ENCODE data around the gene MYO15A.
A peak's percentile ranks its signal among the peaks of the same experiment; 100 is the strongest.

Gene MYO15A

DNA sequence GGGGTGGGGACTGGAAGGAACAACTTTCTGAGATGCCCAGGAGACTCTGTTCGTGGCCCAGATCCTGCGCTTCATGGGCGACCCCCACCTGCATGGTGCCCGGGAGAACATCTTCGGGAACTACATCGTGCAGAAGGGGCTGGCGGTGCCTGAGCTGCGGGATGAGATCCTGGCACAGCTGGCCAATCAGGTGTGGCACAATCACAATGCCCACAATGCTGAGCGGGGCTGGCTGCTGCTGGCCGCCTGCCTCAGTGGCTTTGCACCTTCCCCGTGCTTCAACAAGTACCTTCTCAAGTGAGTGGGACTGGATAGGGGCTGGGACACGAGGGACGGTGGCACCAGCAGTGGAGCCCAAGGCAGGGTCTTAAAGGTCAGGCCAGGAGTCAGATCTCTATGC lies 37.3 kb downstream of the MYO15A start:
- H3K4me1 ChIP-seq (ENCODE audit: control insufficient read depth, insufficient read depth, low read length) = peaks cover 12% of the 10 kb centered on the region
- no peaks in the 10 kb centered on the region for H3K9me3 ChIP-seq (ENCODE audit: control insufficient read depth, insufficient read depth, low read depth, low read length)
- no peak overlapping the region for H3K4me3 ChIP-seq (ENCODE audit: low read depth, low read length)
- no peaks in the 10 kb centered on the region for H3K27me3 ChIP-seq (ENCODE audit: control insufficient read depth, insufficient read depth, low read length)
- H3K36me3 ChIP-seq (ENCODE audit: control insufficient read depth, insufficient read depth, low read length) = no peaks in the 10 kb centered on the region
- no peak overlapping the region for H3K27ac ChIP-seq (ENCODE audit: low read depth, low read length)
- no peak overlapping the region for H3K9ac ChIP-seq (ENCODE audit: low read length)

DNA sequence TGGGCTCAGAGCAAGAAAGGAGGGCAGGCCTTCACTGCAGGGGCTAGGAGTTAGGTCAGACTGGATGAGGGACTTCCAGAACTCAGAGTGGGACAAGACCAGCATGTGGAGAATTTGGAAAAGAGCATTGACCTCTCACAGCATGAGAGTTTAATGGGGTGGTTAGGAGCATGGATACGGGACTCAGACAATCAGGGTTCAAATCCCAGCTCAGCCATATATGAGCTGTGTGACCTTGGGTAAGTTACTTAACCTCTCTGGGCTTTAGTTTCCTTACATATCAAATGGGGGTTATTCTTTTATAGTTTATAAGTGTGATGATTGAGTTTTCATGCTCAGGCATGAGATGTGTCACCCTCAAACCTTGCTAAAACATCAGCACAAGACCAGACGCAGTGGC lies 37.7 kb downstream of the MYO15A start:
- no peaks in the 10 kb centered on the region for H3K9me3 ChIP-seq (ENCODE audit: control insufficient read depth, insufficient read depth, low read depth, low read length)
- no peak overlapping the region for H3K4me3 ChIP-seq (ENCODE audit: low read depth, low read length)
- H3K9ac ChIP-seq (ENCODE audit: low read length) = no peak overlapping the region
- no peak overlapping the region for H3K27ac ChIP-seq (ENCODE audit: low read depth, low read length)
- no peaks in the 10 kb centered on the region for H3K36me3 ChIP-seq (ENCODE audit: control insufficient read depth, insufficient read depth, low read length)
- H3K4me1 ChIP-seq (ENCODE audit: control insufficient read depth, insufficient read depth, low read length) = peaks cover 12% of the 10 kb centered on the region
- no peaks in the 10 kb centered on the region for H3K27me3 ChIP-seq (ENCODE audit: control insufficient read depth, insufficient read depth, low read length)

DNA sequence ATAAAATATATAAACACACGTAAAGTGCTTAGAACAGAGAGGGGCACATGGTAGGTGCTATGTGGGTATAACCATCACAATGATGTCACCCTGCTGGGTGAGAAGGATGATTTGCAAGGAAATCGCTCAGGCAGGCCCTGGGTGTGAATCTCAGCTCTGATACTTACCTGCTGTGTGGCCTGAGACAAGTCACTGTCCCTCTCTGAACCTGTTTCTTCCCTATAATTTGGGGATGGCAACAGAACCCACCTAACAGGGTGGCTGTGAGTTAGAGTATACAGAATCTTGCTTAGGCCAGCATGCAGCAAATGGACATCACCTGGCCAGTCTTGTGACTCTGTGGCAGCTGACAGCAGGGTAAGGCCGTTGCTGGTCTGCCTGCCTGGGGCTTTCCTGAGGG lies 38.4 kb downstream of the MYO15A start:
- Histone ChIP-seq H3K9me3 (ENCODE audit: control insufficient read depth, insufficient read depth, low read depth, low read length) (no peaks in the 10 kb centered on the region), H3K27ac (ENCODE audit: low read depth, low read length) (no peak overlapping the region), H3K4me1 (ENCODE audit: control insufficient read depth, insufficient read depth, low read length) (peaks cover 12% of the 10 kb centered on the region), H3K4me3 (ENCODE audit: low read depth, low read length) (no peak overlapping the region), H3K27me3 (ENCODE audit: control insufficient read depth, insufficient read depth, low read length) (no peaks in the 10 kb centered on the region), H3K9ac (ENCODE audit: low read length) (no peak overlapping the region), H3K36me3 (ENCODE audit: control insufficient read depth, insufficient read depth, low read length) (no peaks in the 10 kb centered on the region)

DNA sequence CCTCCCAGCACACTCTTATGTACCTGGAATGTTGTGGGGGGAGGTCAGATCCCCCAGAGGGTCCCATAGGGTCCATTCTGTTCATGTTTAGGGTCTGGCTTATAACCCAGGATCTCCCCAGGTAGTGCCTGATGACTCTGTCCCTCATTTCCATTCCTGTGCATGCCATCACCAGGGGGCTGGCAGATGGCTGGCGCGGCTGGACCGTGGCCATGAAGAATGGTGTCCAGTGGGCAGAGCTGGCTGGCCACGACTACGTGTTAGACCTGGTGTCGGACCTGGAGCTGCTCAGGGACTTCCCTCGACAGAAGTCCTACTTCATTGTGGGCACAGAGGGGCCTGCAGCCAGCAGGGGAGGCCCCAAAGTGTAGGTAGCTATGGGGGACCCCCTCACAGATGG lies 40.0 kb downstream of the MYO15A start:
- no peaks in the 10 kb centered on the region for H3K9me3 ChIP-seq (ENCODE audit: control insufficient read depth, insufficient read depth, low read depth, low read length)
- no peak overlapping the region for H3K27ac ChIP-seq (ENCODE audit: low read depth, low read length)
- no peaks in the 10 kb centered on the region for H3K36me3 ChIP-seq (ENCODE audit: control insufficient read depth, insufficient read depth, low read length)

DNA sequence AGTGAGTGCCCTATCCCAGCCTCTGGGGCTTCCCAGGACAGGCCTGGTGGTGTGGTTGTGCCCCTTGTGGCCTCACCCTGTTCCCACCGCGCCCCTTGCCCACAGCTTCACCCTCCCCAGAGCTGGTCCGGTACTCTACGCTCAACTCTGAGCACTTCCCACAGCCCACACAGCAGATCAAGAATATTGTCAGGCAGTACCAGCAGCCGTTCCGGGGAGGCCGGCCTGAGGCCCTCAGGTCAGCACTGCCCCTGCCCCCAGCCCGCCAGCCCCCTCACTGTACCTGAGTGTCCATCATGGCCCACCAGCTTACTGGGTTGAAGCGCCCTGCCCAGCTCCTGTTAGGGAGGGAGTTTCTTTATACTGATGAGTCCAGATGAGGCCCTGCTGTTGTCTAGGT lies 42.7 kb downstream of the MYO15A start:
- no peak overlapping the region for H3K4me3 ChIP-seq (ENCODE audit: low read depth, low read length)
- H3K9ac ChIP-seq (ENCODE audit: low read length) = no peak overlapping the region
- peaks cover 12% of the 10 kb centered on the region; the same call in 1 of the 2 replicates for H3K4me1 ChIP-seq (ENCODE audit: control insufficient read depth, insufficient read depth, low read length)
- no peaks in the 10 kb centered on the region for H3K9me3 ChIP-seq (ENCODE audit: control insufficient read depth, insufficient read depth, low read depth, low read length)
- no peaks in the 10 kb centered on the region for H3K27me3 ChIP-seq (ENCODE audit: control insufficient read depth, insufficient read depth, low read length)
- H3K36me3 ChIP-seq (ENCODE audit: control insufficient read depth, insufficient read depth, low read length) = no peaks in the 10 kb centered on the region
- H3K27ac ChIP-seq (ENCODE audit: low read depth, low read length) = no peak overlapping the region

More for the DNA sequence above, 40.0 kb downstream of the MYO15A start:
- no peaks in the 10 kb centered on the region for H3K27me3 ChIP-seq (ENCODE audit: control insufficient read depth, insufficient read depth, low read length)
- peaks cover 12% of the 10 kb centered on the region; the same call in 1 of the 2 replicates for H3K4me1 ChIP-seq (ENCODE audit: control insufficient read depth, insufficient read depth, low read length)
- H3K9ac ChIP-seq (ENCODE audit: low read length) = no peak overlapping the region
- no peak overlapping the region for H3K4me3 ChIP-seq (ENCODE audit: low read depth, low read length)

DNA sequence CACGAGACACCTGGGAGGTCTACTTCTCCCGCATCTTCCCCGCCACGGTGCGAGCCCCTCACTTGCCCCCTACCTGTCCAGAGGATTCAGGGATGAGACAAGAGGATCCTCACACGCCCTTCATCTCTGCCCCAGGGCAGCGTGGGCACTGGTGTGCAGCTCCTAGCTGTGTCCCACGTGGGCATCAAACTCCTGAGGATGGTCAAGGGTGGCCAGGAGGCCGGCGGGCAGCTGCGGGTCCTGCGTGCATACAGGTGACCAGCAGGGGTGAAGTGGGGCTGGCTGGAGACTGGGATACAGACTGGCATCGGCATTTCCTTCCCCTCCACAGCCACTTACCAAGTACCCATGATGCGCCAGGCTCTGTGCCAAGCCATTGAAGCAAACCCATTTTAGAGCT lies 46.6 kb downstream of the MYO15A start:
- H3K36me3 ChIP-seq (ENCODE audit: control insufficient read depth, insufficient read depth, low read length) = no peaks in the 10 kb centered on the region
- no peaks in the 10 kb centered on the region for H3K27me3 ChIP-seq (ENCODE audit: control insufficient read depth, insufficient read depth, low read length)
- H3K4me3 ChIP-seq (ENCODE audit: low read depth, low read length) = no peak overlapping the region
- H3K27ac ChIP-seq (ENCODE audit: low read depth, low read length) = no peak overlapping the region
- H3K9me3 ChIP-seq (ENCODE audit: control insufficient read depth, insufficient read depth, low read depth, low read length) = no peaks in the 10 kb centered on the region
- H3K9ac ChIP-seq (ENCODE audit: low read length) = no peak overlapping the region
- peaks cover 15% of the 10 kb centered on the region; the same call in 1 of the 2 replicates for H3K4me1 ChIP-seq (ENCODE audit: control insufficient read depth, insufficient read depth, low read length)

DNA sequence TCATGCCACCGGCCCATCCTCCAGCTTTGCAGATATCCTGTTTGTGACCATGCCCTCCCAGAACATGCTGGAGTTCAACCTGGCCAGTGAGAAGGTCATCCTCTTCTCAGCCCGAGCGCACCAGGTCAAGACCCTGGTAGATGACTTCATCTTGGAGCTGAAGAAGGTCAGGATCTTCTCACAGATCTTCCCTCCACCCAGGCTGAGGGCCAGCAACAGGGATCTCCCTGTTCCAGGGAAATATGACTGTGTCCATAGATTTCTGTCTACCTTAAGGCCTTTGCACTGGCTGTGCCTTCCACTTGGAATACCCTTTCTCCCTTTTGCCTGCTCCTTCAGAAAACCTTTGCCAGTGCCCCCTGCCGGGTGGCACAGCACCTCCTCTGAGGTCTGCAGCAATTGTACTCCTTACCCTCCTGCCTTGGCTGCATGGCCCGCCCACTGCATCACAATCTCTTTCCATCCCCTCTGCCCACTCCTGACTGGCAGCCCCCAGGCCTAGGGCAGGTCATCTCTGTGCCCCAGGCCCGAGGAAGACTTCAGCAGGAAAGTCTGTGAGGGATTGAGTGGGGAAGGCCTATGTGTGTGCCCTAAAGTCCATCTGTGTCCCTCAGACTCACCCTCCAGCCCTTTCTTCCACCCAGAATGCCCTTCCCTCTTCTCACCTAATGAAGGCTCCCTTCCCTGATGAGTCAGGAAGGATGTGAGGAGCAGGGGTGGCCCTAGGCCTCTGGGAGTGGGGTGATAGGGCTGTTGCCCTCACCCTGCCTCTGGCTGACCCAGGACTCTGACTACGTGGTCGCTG lies 47.8 kb downstream of the MYO15A start:
- H3K9me3 ChIP-seq (ENCODE audit: control insufficient read depth, insufficient read depth, low read depth, low read length) = no peaks in the 10 kb centered on the region
- H3K27ac ChIP-seq (ENCODE audit: low read depth, low read length) = no peak overlapping the region
- H3K36me3 ChIP-seq (ENCODE audit: control insufficient read depth, insufficient read depth, low read length) = no peaks in the 10 kb centered on the region
- peaks cover 15% of the 10 kb centered on the region; the same call in 1 of the 2 replicates for H3K4me1 ChIP-seq (ENCODE audit: control insufficient read depth, insufficient read depth, low read length)
- H3K4me3 ChIP-seq (ENCODE audit: low read depth, low read length) = no peak overlapping the region
- H3K9ac ChIP-seq (ENCODE audit: low read length) = no peak overlapping the region
- no peaks in the 10 kb centered on the region for H3K27me3 ChIP-seq (ENCODE audit: control insufficient read depth, insufficient read depth, low read length)

DNA sequence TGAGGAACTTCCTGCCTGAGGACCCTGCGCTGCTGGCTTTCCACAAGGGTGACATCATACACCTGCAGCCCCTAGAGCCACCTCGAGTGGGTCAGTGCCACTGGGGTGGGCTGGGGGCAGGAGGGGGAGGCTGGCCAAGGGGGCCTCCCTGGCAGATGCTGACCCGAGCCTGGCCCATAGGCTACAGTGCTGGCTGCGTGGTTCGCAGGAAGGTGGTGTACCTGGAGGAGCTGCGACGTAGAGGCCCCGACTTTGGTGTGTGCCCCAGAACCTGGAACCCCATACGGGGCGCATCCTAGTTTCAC lies 48.4 kb downstream of the MYO15A start:
- Histone ChIP-seq H3K27ac (ENCODE audit: low read depth, low read length) (no peak overlapping the region), H3K36me3 (ENCODE audit: control insufficient read depth, insufficient read depth, low read length) (no peaks in the 10 kb centered on the region), H3K27me3 (ENCODE audit: control insufficient read depth, insufficient read depth, low read length) (no peaks in the 10 kb centered on the region), H3K9me3 (ENCODE audit: control insufficient read depth, insufficient read depth, low read depth, low read length) (no peaks in the 10 kb centered on the region), H3K4me1 (ENCODE audit: control insufficient read depth, insufficient read depth, low read length) (peaks cover 15% of the 10 kb centered on the region; the same call in 1 of the 2 replicates), H3K9ac (ENCODE audit: low read length) (no peak overlapping the region), H3K4me3 (ENCODE audit: low read depth, low read length) (no peak overlapping the region)

DNA sequence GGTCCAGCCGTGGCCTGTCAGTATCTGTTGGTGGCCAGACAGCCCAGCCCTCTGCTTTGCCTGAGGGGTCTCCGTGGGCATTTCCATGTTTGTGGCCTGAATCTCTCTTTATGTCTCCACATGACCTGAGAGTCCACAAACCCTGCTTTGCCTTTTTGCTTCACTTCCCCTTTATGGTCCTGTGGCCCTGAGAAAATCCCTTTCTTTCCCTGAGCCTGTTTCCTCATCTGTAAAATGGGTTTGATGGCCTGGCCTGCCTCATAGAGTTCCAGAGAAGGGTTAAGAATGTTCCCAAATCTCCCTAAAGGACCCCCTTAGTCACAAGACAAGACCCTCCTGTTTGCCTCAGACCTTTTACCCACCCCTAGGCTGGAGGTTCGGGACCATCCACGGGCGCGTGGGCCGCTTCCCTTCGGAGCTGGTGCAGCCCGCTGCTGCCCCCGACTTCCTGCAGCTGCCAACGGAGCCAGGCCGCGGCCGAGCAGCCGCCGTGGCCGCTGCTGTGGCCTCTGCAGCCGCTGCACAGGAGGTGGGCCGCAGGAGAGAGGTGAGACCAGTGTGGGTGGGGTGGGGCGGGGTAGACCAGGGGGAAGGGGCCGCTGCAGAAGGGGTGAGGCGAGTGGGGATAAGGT lies 48.9 kb downstream of the MYO15A start:
- peak overlapping the region; percentile 72; the same call in 1 of the 2 replicates for H3K4me3 ChIP-seq (ENCODE audit: low read depth, low read length)
- H3K27me3 ChIP-seq (ENCODE audit: control insufficient read depth, insufficient read depth, low read length) = no peaks in the 10 kb centered on the region
- H3K27ac ChIP-seq (ENCODE audit: low read depth, low read length) = no peak overlapping the region

DNA sequence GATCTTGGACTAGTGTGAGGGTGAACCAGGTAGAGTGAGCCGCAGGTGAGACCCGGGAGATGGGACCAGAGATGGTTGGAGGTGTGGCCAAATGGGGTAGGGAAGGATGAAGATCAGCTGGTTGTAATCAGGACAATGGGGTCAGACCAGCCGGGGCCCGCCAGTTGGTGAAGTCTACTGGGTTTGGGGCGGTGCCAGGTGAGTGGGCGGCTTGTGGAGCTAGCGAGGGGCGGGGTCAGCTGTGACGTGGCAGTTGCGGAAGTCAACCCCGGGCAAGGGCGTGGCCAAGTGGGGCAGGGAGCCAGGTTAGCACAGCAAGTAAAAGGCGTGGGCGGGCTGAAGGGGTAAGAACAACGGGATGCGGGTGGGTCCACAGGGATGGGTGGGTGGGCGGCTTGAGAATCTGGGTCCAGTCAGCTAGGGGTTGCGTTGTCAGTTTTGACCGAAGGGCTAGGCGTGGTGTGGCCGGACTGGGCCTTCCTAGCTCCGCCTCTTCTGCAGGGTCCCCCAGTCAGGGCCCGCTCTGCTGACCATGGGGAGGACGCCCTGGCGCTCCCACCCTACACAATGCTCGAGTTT lies 49.6 kb downstream of the MYO15A start:
- H3K27ac ChIP-seq (ENCODE audit: low read depth, low read length) = no peak overlapping the region
- peak overlapping the region; percentile 72 for H3K4me3 ChIP-seq (ENCODE audit: low read depth, low read length)

More for the DNA sequence above, 48.9 kb downstream of the MYO15A start:
- no peak overlapping the region for H3K9ac ChIP-seq (ENCODE audit: low read length)
- H3K36me3 ChIP-seq (ENCODE audit: control insufficient read depth, insufficient read depth, low read length) = no peaks in the 10 kb centered on the region
- H3K9me3 ChIP-seq (ENCODE audit: control insufficient read depth, insufficient read depth, low read depth, low read length) = no peaks in the 10 kb centered on the region
- peaks cover 15% of the 10 kb centered on the region; the same call in 1 of the 2 replicates for H3K4me1 ChIP-seq (ENCODE audit: control insufficient read depth, insufficient read depth, low read length)

DNA sequence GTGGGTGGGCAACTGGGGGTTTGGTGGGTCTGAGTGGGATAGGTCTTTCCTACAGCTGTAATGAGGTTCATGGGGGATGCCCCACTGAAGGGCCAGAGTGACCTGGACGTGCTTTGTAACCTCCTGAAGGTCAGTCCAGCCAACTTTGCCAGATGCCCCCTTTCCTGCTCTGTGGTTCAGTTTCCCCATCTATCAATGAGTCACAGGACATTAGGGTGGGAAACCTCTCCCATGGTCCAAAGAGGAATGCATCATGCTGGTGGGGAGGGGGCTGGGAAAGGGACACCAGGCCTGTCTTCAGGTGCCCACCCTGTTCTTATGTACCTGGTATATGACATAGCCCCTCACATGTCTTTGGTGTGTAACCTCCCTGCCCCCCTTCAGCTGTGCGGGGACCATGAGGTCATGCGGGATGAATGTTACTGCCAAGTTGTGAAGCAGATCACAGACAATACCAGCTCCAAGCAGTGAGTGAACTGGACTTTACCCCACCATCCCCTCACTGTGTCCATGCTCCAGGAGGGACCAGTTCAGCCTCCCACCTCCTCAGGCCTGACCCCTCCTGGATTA lies 51.1 kb downstream of the MYO15A start:
- Histone ChIP-seq H3K9me3 (ENCODE audit: control insufficient read depth, insufficient read depth, low read depth, low read length) (no peaks in the 10 kb centered on the region), H3K27me3 (ENCODE audit: control insufficient read depth, insufficient read depth, low read length) (no peaks in the 10 kb centered on the region), H3K36me3 (ENCODE audit: control insufficient read depth, insufficient read depth, low read length) (no peaks in the 10 kb centered on the region), H3K4me1 (ENCODE audit: control insufficient read depth, insufficient read depth, low read length) (peaks cover 7% of the 10 kb centered on the region; the same call in 1 of the 2 replicates), H3K27ac (ENCODE audit: low read depth, low read length) (no peak overlapping the region), H3K4me3 (ENCODE audit: low read depth, low read length) (no peak overlapping the region), H3K9ac (ENCODE audit: low read length) (no peak overlapping the region)

More for the DNA sequence above, 49.6 kb downstream of the MYO15A start:
- no peaks in the 10 kb centered on the region for H3K27me3 ChIP-seq (ENCODE audit: control insufficient read depth, insufficient read depth, low read length)
- H3K9ac ChIP-seq (ENCODE audit: low read length) = peak overlapping the region; percentile 47
- no peaks in the 10 kb centered on the region for H3K36me3 ChIP-seq (ENCODE audit: control insufficient read depth, insufficient read depth, low read length)
- peaks cover 8% of the 10 kb centered on the region; the same call in 1 of the 2 replicates for H3K4me1 ChIP-seq (ENCODE audit: control insufficient read depth, insufficient read depth, low read length)
- no peaks in the 10 kb centered on the region for H3K9me3 ChIP-seq (ENCODE audit: control insufficient read depth, insufficient read depth, low read depth, low read length)

Measured in HUES6 (cell line).